NCI-H748 treated with DMSO at 0.1 percent for 48 hours (cell line): ENCODE results near the gene GDI1.

Source experiments
- DNase-seq: peaks from one replicate; lab custom pipeline; 2025; lab: John Stamatoyannopoulos, UW

Gene GDI1

GRCh38 chrX:154481911-154482601 lies 45.1 kb downstream of the GDI1 start:
- DNase-seq, result no peak

GRCh38 chrX:154482786-154483185 lies 45.8 kb downstream of the GDI1 start:
- no peak for DNase-seq

GRCh38 chrX:154483325-154483724 lies 46.4 kb downstream of the GDI1 start:
- DNase-seq, result no peak

GRCh38 chrX:154484255-154485149 lies 47.5 kb downstream of the GDI1 start:
- DNase-seq, result no peak

GRCh38 chrX:154485150-154486051 lies 48.4 kb downstream of the GDI1 start:
- no peak for DNase-seq

GRCh38 chrX:154486052-154486395 lies 49.1 kb downstream of the GDI1 start:
- DNase-seq, result no peak

GRCh38 chrX:154486396-154487207 lies 49.6 kb downstream of the GDI1 start, which contains the start of gene UBL4A:
Gene UBL4A (minus strand): TSS chrX:154486615. CDS start chrX:154486584, 31 bp downstream.
- peak; percentile 57 for DNase-seq

- DNase-seq, result no peak
These were observed 50.8 kb downstream of the GDI1 start for GRCh38 chrX:154487518-154488290.

- DNase-seq, result no peak
These were observed 51.6 kb downstream of the GDI1 start for GRCh38 chrX:154488336-154489075.

- DNase-seq, result no peak
These were observed 52.2 kb downstream of the GDI1 start for GRCh38 chrX:154489182-154489581.

GRCh38 chrX:154490021-154490413 lies 53.1 kb downstream of the GDI1 start:
- no peak for DNase-seq

GRCh38 chrX:154490414-154491083 lies 53.6 kb downstream of the GDI1 start, which contains the start of gene SLC10A3:
Gene SLC10A3 (minus strand): TSS chrX:154490629. CDS start chrX:154488940, 1,689 bp downstream.
- peak; percentile 88 for DNase-seq
